ENCODE measurements around the gene WASHC2C.
"Not testable (repeated sequence)": the region's sequence is repeated elsewhere in the genome, so short reads cannot be mapped to it uniquely, and the experiment has no call there.

Gene WASHC2C

DNA sequence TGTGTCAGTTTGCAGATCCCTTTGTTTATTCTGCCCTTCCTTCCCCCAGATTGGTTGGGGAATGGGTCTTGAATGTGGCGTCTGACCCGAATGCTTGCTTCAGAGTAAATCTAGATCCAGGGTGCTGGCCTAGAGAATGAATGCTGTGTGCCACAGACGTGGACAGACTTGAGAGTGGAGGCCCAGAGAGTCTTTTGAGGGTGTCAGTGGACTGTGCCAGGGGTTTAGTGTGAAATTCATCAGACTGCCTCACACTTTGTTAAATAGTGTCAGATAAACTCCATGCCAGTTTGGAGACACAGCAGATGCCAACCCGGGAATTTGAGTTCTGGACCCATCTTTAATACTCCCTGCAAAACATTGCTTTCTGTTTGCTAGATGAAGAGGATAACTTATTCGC lies 25.1 kb downstream of the WASHC2C start:
- not testable (repeated sequence) for H3K27me3 Mint-ChIP-seq; H3K9me3 Mint-ChIP-seq; H3K4me1 Mint-ChIP-seq; H3K27ac Mint-ChIP-seq; H3K36me3 Mint-ChIP-seq; DNase-seq (ENCODE audit: low spot score in 2 of 2); H3K4me3 Mint-ChIP-seq; ATAC-seq (ENCODE audit: low read depth)

DNA sequence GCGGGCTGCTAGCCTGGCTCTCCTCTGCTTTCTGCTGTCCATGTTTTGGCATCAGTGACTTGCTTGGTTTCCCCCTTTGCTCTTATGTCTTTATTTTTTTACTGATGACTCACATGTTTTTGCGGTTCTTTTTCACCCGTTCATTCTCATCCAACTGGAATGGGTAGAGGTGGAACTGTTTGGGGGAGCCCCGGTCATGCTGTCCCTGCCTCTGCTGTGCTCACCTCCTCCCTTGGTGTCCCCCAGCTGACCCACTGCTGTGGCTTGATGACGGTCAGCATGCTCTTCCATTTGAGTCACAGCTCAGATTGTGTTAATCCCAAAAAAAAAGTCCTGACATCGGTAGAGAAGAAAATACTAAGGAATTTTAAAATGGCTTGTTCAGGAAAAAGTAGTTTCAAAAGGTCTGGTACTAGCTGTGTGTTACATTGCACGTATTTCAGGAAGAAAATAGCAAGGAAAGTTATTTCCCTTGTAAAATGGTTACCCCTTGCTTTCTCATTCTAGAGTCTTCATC lies 27.0 kb downstream of the WASHC2C start:
- DNase-seq (ENCODE audit: low spot score in 2 of 2); H3K4me3 Mint-ChIP-seq; H3K27me3 Mint-ChIP-seq; ATAC-seq (ENCODE audit: low read depth); H3K4me1 Mint-ChIP-seq; H3K9me3 Mint-ChIP-seq; H3K27ac Mint-ChIP-seq: not testable (repeated sequence)
- peaks cover 14% of the 10 kb centered on the region for H3K36me3 Mint-ChIP-seq

DNA sequence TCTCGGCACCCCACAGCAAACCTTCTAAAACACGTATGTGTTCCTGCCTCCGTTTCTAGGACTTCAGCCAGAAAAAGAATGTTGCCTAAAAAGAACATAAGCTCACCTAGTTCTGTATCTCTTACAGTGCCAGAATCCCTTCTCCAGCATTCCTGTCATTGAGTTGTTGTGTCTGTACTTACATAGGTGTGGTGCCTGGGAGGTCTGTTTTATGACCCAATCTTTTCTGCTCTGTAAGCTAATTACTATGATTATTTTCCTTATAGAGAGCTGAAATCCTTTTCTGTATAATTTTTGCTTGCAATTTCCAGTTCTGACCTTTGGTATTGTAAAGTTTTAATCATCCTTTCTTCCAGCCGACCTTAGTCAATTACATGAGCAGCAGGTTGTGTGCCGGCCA lies 28.0 kb downstream of the WASHC2C start:
- not testable (repeated sequence) for DNase-seq (ENCODE audit: low spot score in 2 of 2); H3K27ac Mint-ChIP-seq; ATAC-seq (ENCODE audit: low read depth); H3K4me3 Mint-ChIP-seq; H3K27me3 Mint-ChIP-seq; H3K9me3 Mint-ChIP-seq; H3K4me1 Mint-ChIP-seq
- peaks cover 14% of the 10 kb centered on the region for H3K36me3 Mint-ChIP-seq

DNA sequence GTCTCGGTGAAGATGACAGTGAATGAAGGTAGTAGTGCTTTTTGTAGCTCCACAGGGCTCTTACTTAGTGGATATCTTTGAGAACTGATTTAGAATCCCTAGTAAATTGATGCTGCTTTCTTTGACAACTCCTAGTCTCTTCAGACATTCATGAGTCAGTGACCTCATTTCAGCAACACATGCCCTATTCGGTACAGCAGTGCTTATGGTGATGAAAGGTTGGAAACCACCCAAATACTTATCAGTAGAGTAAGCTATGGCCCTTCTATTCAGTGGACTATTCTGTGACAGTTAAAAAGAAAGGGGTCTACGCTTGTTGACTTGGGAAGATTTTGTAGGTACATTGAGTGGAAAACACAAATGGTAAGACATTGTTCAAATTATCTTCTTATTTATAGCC lies 29.0 kb downstream of the WASHC2C start:
- peaks cover 15% of the 10 kb centered on the region for H3K36me3 Mint-ChIP-seq
- H3K9me3 Mint-ChIP-seq; H3K4me3 Mint-ChIP-seq; DNase-seq (ENCODE audit: low spot score in 2 of 2); ATAC-seq (ENCODE audit: low read depth); H3K27ac Mint-ChIP-seq; H3K4me1 Mint-ChIP-seq; H3K27me3 Mint-ChIP-seq: not testable (repeated sequence)

DNA sequence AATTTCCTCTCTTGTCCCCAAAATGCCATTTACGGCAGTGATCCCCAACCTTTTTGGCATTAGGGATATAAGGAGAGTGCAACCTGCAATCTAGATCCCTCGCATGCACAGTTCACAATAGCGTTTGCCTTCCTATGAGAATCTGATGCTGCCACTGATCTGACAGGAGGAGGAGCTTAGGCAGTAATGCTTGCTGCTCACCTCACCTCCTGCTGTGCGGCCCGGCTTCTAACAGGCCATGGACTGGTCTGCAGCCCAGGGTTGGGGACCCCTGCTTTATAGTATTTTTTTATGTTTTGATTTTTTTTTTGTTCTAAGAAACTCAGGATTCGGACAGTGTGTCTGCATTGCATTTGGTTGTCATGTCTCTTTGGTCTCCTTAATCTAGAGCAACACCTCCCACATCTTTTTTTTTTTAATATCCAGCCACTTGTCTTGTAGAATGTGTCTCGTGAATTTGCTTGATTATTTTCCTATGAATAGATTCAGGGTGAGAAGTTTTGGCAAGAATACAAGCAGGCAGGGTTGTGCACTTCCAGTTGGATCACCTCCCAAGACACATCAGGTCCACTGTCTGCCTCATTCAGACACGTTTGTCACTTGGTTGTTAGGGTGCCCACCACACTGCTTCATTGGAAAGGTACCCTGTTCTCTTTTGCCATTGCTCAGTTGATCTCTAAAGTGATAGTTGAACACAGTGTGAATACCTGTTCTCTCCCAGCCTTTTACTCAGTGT lies 30.8 kb downstream of the WASHC2C start:
- peaks cover 15% of the 10 kb centered on the region for H3K36me3 Mint-ChIP-seq
- not testable (repeated sequence) for H3K27ac Mint-ChIP-seq; H3K4me1 Mint-ChIP-seq; H3K4me3 Mint-ChIP-seq; H3K27me3 Mint-ChIP-seq; DNase-seq (ENCODE audit: low spot score in 2 of 2); H3K9me3 Mint-ChIP-seq; ATAC-seq (ENCODE audit: low read depth)

DNA sequence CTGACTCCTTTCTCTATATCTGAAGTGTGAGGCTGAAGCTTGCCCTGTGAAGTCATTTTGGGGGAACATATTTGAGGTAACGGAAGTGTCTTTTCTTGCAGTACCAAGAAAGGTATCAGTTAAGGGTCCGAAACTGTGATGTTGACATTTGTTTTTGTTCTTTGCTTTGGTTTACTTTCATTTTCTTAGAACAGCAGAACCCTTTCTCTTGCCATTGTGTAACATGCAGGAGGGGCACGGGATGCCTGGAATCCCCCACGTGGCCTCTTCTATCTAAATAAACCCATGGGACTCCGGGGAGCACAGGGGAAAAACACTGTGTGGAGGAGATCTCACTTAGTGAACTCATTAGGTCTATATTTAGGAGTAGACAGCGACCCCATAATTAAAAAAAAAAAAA lies 34.6 kb downstream of the WASHC2C start:
- not testable (repeated sequence) for H3K27me3 Mint-ChIP-seq; H3K9me3 Mint-ChIP-seq; H3K4me3 Mint-ChIP-seq; H3K36me3 Mint-ChIP-seq; DNase-seq (ENCODE audit: low spot score in 2 of 2); H3K4me1 Mint-ChIP-seq; H3K27ac Mint-ChIP-seq
- ATAC-seq (ENCODE audit: low read depth), result peak; percentile 26

DNA sequence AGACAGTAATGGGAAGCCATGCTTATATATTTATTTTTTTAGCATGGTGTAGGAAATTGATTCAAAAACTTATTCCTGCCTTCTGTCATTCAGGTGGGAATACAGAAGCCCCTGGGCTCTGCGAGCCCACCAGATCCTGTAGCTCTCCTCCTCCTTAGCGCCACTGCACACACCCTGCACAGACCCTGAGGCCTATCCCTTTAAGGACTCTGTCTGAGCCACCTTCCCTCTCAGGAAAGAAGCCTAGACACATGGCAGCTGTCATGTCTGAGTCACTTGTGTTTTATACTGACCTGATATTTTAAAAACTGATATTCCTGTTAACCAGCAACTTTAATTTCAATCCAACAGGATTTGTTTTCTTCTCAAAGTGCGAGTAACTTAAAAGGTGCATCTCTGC lies 36.0 kb downstream of the WASHC2C start:
- ATAC-seq (ENCODE audit: low read depth); H3K36me3 Mint-ChIP-seq; H3K27ac Mint-ChIP-seq; H3K27me3 Mint-ChIP-seq; H3K4me1 Mint-ChIP-seq; DNase-seq (ENCODE audit: low spot score in 2 of 2); H3K4me3 Mint-ChIP-seq; H3K9me3 Mint-ChIP-seq: not testable (repeated sequence)

DNA sequence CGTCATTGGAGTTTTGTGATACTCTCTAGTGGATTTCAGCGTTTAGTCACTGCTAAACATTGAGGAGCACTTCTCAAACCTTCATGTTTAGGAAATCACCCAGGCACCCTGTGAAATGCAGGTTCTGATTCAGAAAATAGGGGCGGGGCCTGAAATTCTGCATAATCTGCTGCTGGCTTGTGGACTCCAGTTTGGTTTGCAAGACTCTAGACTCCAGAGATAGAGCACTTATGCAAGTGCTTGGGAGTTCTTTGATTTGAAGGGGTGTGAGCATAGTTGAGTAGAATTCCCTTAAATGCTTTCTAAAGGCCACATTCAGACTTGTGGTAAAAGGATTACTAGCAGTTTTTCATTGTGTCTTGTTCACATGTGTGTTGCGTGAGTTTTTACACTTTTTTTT lies 41.3 kb downstream of the WASHC2C start:
- H3K27me3 Mint-ChIP-seq; H3K36me3 Mint-ChIP-seq; ATAC-seq (ENCODE audit: low read depth); H3K27ac Mint-ChIP-seq; H3K9me3 Mint-ChIP-seq; H3K4me3 Mint-ChIP-seq; H3K4me1 Mint-ChIP-seq; DNase-seq (ENCODE audit: low spot score in 2 of 2): not testable (repeated sequence)

DNA sequence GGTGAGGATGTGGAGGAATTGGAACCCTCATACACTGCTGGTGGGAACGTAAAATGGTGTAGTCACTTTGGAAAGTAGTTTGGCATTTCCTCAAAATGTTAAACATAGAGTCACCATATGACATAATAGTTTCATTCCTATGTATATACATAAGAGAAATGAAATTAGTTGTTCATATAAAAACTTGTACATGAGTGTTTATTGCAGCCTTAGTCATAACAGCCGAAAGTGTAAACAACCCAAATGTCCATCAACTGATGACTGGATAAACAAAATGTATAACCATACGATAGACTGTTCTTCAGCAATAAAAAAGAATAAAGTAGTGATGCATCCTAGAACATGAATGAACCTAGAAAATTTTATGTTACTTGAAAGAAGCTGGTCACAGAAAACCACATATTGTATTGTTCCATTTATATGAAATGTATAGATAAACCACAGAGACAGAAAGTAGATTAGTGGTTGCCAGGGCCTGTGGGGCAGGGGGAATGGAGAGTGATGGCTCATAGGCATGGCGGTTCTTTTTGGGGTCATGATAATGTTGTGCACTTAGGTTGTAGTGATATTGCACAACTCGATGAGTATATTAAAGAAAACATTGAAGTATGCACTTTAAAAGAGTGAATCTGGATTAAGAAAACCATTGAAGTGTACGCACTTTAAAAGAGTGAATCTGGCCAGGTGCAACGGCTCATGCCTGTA lies 44.8 kb downstream of the WASHC2C start:
- not testable (repeated sequence) for H3K27me3 Mint-ChIP-seq; DNase-seq (ENCODE audit: low spot score in 2 of 2); H3K27ac Mint-ChIP-seq; H3K36me3 Mint-ChIP-seq; H3K4me1 Mint-ChIP-seq; ATAC-seq (ENCODE audit: low read depth); H3K4me3 Mint-ChIP-seq; H3K9me3 Mint-ChIP-seq

DNA sequence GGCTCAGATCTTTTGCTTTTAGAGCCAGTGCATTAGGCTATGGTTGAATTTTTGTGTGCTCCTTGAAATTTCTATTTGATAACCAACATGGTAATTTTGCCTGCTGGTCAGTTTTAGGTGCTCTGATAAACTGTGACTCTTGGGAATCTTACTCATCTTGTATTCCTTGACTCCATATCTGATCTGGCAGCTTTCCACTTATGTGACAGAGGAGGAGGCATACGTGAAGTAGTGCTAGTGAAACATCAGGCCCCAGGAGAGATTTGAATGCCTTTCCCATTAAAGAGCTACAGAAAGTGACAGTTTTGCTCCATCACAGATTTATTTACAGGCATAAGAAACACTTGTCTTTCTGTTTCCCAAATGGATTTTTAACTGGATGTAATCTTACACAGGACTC lies 59.2 kb downstream of the WASHC2C start:
- H3K27me3 Mint-ChIP-seq; H3K9me3 Mint-ChIP-seq; DNase-seq (ENCODE audit: low spot score in 2 of 2); H3K4me1 Mint-ChIP-seq; ATAC-seq (ENCODE audit: low read depth); H3K4me3 Mint-ChIP-seq; H3K27ac Mint-ChIP-seq: not testable (repeated sequence)
- peaks cover 11% of the 10 kb centered on the region for H3K36me3 Mint-ChIP-seq

DNA sequence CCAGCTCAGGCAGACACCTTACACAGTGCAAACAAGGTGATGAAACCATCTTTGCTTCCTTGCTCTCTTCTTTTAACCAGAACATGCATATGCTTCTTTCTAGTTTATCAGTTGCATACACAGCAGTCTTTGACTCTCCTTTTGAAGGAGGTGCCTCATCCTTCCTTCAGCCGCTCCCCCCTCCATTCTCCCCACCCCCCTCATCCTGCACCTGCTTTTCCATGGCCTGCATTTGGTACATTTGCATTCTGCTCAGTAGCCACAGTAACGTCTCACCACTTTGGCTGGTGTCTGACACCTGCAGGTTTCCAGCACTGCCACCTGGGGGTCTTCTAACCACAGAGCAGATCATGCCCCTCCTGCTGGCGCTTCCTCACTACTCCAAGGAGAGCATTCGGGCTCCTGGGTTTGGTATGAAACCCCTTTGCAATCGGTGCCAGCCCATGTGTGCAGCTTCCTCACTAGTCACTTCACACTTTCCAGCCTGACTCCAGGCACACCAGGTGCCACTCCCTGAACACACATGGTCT lies 60.2 kb downstream of the WASHC2C start:
- not testable (repeated sequence) for DNase-seq (ENCODE audit: low spot score in 2 of 2); H3K4me1 Mint-ChIP-seq; H3K4me3 Mint-ChIP-seq; ATAC-seq (ENCODE audit: low read depth); H3K27me3 Mint-ChIP-seq; H3K27ac Mint-ChIP-seq; H3K9me3 Mint-ChIP-seq
- H3K36me3 Mint-ChIP-seq, result peaks cover 17% of the 10 kb centered on the region

DNA sequence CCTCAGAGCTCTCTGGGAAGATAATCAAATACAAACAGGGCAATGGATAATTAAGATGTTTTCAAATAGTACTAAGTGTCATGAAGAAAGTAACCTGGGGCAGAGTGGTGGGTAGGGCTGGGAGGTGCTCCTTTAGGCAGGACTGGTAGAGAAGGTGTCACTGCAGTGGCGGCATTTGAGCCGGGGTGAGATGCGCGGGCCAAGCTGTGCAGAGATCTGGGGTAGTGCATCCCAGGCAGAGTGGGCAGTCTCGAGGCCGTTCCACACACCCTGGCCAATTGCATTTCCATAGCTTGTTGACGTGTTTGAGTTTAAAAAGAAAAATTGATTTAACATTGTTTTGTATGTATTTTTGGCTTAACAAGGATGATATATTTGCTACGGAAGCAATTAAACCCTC lies 62.9 kb downstream of the WASHC2C start:
- H3K4me1 Mint-ChIP-seq; H3K27ac Mint-ChIP-seq; H3K9me3 Mint-ChIP-seq; ATAC-seq (ENCODE audit: low read depth); H3K27me3 Mint-ChIP-seq; H3K4me3 Mint-ChIP-seq; DNase-seq (ENCODE audit: low spot score in 2 of 2): not testable (repeated sequence)
- peaks cover 31% of the 10 kb centered on the region for H3K36me3 Mint-ChIP-seq

DNA sequence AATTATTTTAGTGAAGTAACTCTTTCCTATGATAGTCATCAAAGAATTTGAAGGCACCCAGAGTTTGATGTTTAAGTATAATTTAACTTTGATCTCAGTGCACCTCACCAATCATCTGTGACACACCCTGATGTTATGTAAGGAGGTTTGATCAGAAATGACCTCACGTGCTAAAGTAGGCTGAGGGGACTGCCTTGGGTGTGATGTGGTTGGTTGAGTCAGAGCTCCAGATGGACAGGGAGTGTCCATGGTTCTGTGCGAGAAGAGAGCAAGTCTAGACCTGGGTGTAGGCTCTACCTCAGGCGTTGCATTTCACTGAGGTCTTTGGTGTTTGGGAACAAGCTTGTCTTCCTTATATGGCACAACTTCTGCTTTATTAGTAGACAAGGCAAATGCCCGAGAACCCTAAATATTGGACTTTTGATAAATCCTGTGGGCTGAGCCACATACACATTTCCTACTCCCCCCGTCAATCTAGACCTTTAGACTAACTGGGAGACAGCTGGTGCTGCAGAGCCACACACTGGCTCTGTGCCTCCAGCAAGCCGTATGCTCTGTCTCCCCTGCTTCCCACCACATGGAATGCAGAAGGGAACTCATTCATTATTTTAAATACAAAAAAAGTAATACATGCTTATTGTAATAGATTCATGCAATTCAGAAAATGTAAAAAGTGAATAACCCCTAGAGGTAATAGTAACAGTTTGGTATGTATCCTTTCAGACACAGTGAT lies 63.8 kb downstream of the WASHC2C start:
- H3K36me3 Mint-ChIP-seq, result peaks cover 31% of the 10 kb centered on the region
- not testable (repeated sequence) for H3K4me3 Mint-ChIP-seq; H3K4me1 Mint-ChIP-seq; ATAC-seq (ENCODE audit: low read depth); H3K9me3 Mint-ChIP-seq; H3K27me3 Mint-ChIP-seq; DNase-seq (ENCODE audit: low spot score in 2 of 2)
- H3K27ac Mint-ChIP-seq, result peak overlapping the region; percentile 35

DNA sequence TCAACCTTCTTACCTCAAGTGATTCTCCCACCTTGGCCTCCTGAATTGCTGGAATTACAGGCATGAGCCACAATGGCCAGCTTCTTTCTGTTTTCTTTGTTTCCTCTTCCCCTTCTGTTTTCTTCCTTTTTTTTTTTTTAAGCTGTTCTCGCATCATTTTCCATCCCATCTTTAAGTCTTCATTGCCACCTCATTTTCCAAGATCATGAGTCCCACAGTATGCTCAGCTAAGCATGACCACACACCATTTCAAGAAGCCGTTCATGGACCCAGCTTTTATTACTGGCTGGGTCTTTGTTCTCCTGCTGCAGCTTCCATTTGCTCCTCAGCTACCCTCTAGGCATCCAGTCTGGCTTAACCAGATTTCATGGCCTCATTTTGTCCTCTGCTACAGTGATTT lies 67.7 kb downstream of the WASHC2C start:
- not testable (repeated sequence) for H3K27ac Mint-ChIP-seq; H3K9me3 Mint-ChIP-seq; H3K27me3 Mint-ChIP-seq; H3K4me1 Mint-ChIP-seq; DNase-seq (ENCODE audit: low spot score in 2 of 2); H3K4me3 Mint-ChIP-seq; ATAC-seq (ENCODE audit: low read depth)
- H3K36me3 Mint-ChIP-seq, result peaks cover 25% of the 10 kb centered on the region
